Panc1 (cell line): ENCODE results near the gene TBC1D16. TPM values are rescaled to one million over a fixed set of nuclear protein-coding genes. Genes with fewer than 3 reads are reported as not detected.

ENCODE experiments used
- ATAC-seq: fragments of 200-7000 bp; cut with Tn5 transposase; 2 replicates; pipeline ENCODE4 v1.9.1; 2020; ENCODE audit warnings: mild to moderate bottlenecking, moderate library complexity
- BruUV-seq: library from RNA; stranded (reverse); fragments of 400-500 nt; replicated peaks from 2 replicates; lab custom pipeline; 2021; lab: Mats Ljungman, UMichigan
- CTCF ChIA-PET: fragments of 300-600 bp; sonication (Branson Sonifier 250); formaldehyde crosslinking; loops from one replicate; lab custom pipeline; 2022; ENCODE audit warnings: antibody characterized with exemption; lab: Charles Lee
- POLR2A ChIA-PET: fragments of 300-600 bp; sonication (Branson Sonifier 250); formaldehyde crosslinking; loops from one replicate; lab custom pipeline; 2022; ENCODE audit warnings: antibody characterized with exemption; lab: Charles Lee
- DNase-seq: peaks from one replicate; pipeline ENCODE4 v3.0.0-alpha.2; 2010; ENCODE audit warnings: low read depth, low spot score
- H3K27ac ChIP-seq: 2 replicates; pipeline ENCODE4 v1.5.1; 2011; ENCODE audit warnings: mild to moderate bottlenecking, low read length, inconsistent platforms
- H3K27me3 ChIP-seq: fragments of 200-500 bp; sonication (Bioruptor generic); 2 replicates; pipeline ENCODE4 v1.6.0; 2014; ENCODE audit warnings: low read length, inconsistent platforms; ENCODE audit not compliant: control insufficient read depth, insufficient read depth
- H3K36me3 ChIP-seq: fragments of 200-500 bp; sonication (Bioruptor generic); 2 replicates; pipeline ENCODE4 v1.5.1; 2014; ENCODE audit warnings: inconsistent platforms, mild to moderate bottlenecking, low read length, moderate library complexity; ENCODE audit not compliant: control insufficient read depth, insufficient read depth
- H3K4me1 ChIP-seq: 2 replicates; pipeline ENCODE4 v1.5.1; 2011; ENCODE audit warnings: inconsistent platforms, mild to moderate bottlenecking, low read length, moderate library complexity; ENCODE audit not compliant: control insufficient read depth, insufficient read depth
- H3K4me3 ChIP-seq, 2 experiments: 2 replicates each; pipeline ENCODE4 v1.5.1; 2011 to 2012; ENCODE audit warnings: low read depth in 2 of 2, low read length in 2 of 2, mild to moderate bottlenecking in 2 of 2, inconsistent platforms in 1 of 2, moderate library complexity in 1 of 2
- H3K9me3 ChIP-seq: fragments of 200-500 bp; sonication (Bioruptor generic); 2 replicates; pipeline ENCODE4 v1.5.1; 2014; ENCODE audit warnings: low read depth, mild to moderate bottlenecking, inconsistent platforms, low read length, moderate library complexity; ENCODE audit not compliant: control insufficient read depth, insufficient read depth
- CTCF ChIP-seq: fragments of 450-650 bp; IDR thresholded peaks from 2 replicates; pipeline ENCODE4 v1.5.1; 2017; ENCODE audit warnings: mild to moderate bottlenecking
- POLR2AphosphoS5 ChIP-seq: IDR thresholded peaks from 2 replicates; pipeline ENCODE4 v1.6.1; 2012; ENCODE audit warnings: mild to moderate bottlenecking, low read depth, low read length, moderate library complexity
- REST ChIP-seq, 2 experiments: IDR thresholded peaks; 2 replicates each; pipeline ENCODE4 v1.6.1; 2011 to 2012; ENCODE audit warnings: low read depth in 2 of 2, control low read depth in 1 of 2, low read length in 1 of 2, mild to moderate bottlenecking in 1 of 2, moderate library complexity in 1 of 2; ENCODE audit not compliant: insufficient read depth in 1 of 2
- SIN3A ChIP-seq: IDR thresholded peaks from 2 replicates; pipeline ENCODE4 v1.6.1; 2012; ENCODE audit warnings: low read depth, mild to moderate bottlenecking, low read length, moderate library complexity, borderline replicate concordance; ENCODE audit not compliant: insufficient read depth
- TCF7L2 ChIP-seq: IDR thresholded peaks from 2 replicates; pipeline ENCODE4 v1.6.1; 2011; ENCODE audit warnings: mild to moderate bottlenecking, low read depth, low read length, inconsistent platforms
- in situ Hi-C: cut with HindIII; loops from 2 replicates; pipeline ENCODE4 v1.10.0; 2016; ENCODE audit warnings: low sequenced_read_pairs, low pct_unique_long_range_greater_than_20kb
- intact Hi-C: fragments of 100-400 bp; cut with micrococcal nuclease; formaldehyde crosslinking; loops from one replicate; pipeline ENCODE4 v1.10.0; 2022; ENCODE audit not compliant: unreplicated experiment
- total RNA-seq: library from RNA; stranded (reverse); gene quantifications from one replicate; pipeline ENCODE4 v1.2.1, GENCODE V29; 2021; ENCODE audit not compliant: unreplicated experiment

The TBC1D16 gene
- total RNA-seq, 1 experiment from 2014 or later, result 41.6 TPM

GRCh38 chr17:80018917-80019651, 16.6 kb downstream of the TBC1D16 start:
- Histone ChIP-seq H3K36me3 (no peaks in the 10 kb centered on the region), H3K9me3 (peaks cover 3% of the 10 kb centered on the region; the same call in 1 of the 2 replicates), H3K27ac (no peak overlapping the region), H3K4me3 (no peak overlapping the region), H3K27me3 (no peaks in the 10 kb centered on the region), H3K4me1 (no peaks in the 10 kb centered on the region)
- no peak for TF ChIP-seq REST (IDR thresholded peaks at IDR 0.05; ENCODE audit: insufficient read depth in 1 of 2, low read depth in 2 of 2, low read length in 1 of 2)
- no peak for TF ChIP-seq CTCF
- no peak for TF ChIP-seq TCF7L2
- TF ChIP-seq POLR2AphosphoS5, result no peak
- no peak for TF ChIP-seq SIN3A
- no TSS peak for BruUV-seq
- ChIA-PET POLR2A (no interaction called here), CTCF (no interaction called here)
- in situ Hi-C loops (no loop called here), intact Hi-C loops (no loop called here)
- no peak for ATAC-seq
- no peak for DNase-seq

- Histone ChIP-seq H3K9me3 (peaks cover 3% of the 10 kb centered on the region; the same call in 1 of the 2 replicates), H3K36me3 (no peaks in the 10 kb centered on the region), H3K4me3 (no peak overlapping the region), H3K27me3 (no peaks in the 10 kb centered on the region), H3K4me1 (no peaks in the 10 kb centered on the region), H3K27ac (no peak overlapping the region)
- CTCF ChIA-PET, result interaction anchor here (0.6 to 1.2 kb wide), 2 partner anchors 9 to 11 kb away, joined by 3 to 7 read pairs; no protein-coding TSS in a partner anchor
- in situ Hi-C loops, result no loop called here
- POLR2A ChIA-PET, result interaction anchor here (0.6 kb wide), 1 partner anchor 27 kb away, joined by 7 read pairs; no protein-coding TSS in a partner anchor
- ATAC-seq (no peak), DNase-seq (no peak)
- no TSS peak for BruUV-seq
- intact Hi-C loops, result no loop called here
- no peak for TF ChIP-seq REST (IDR thresholded peaks at IDR 0.05; ENCODE audit: insufficient read depth in 1 of 2, low read depth in 2 of 2, low read length in 1 of 2)
- no peak for TF ChIP-seq TCF7L2
- TF ChIP-seq CTCF, result no peak
- TF ChIP-seq SIN3A, result no peak
Observed at GRCh38 chr17:80017226-80018010, 18.3 kb downstream of the TBC1D16 start.
